Anterior cingulate cortex (tissue), 58 donors: ENCODE results near the gene C2CD2.
"Not testable (repeated sequence)": the region's sequence is repeated elsewhere in the genome, so short reads cannot be mapped to it uniquely, and the experiment has no call there.

Experiments
- DNase-seq, 58 donors: peaks; one replicate each; lab custom pipeline; 2025; lab: John Stamatoyannopoulos, UW

Gene C2CD2

DNA sequence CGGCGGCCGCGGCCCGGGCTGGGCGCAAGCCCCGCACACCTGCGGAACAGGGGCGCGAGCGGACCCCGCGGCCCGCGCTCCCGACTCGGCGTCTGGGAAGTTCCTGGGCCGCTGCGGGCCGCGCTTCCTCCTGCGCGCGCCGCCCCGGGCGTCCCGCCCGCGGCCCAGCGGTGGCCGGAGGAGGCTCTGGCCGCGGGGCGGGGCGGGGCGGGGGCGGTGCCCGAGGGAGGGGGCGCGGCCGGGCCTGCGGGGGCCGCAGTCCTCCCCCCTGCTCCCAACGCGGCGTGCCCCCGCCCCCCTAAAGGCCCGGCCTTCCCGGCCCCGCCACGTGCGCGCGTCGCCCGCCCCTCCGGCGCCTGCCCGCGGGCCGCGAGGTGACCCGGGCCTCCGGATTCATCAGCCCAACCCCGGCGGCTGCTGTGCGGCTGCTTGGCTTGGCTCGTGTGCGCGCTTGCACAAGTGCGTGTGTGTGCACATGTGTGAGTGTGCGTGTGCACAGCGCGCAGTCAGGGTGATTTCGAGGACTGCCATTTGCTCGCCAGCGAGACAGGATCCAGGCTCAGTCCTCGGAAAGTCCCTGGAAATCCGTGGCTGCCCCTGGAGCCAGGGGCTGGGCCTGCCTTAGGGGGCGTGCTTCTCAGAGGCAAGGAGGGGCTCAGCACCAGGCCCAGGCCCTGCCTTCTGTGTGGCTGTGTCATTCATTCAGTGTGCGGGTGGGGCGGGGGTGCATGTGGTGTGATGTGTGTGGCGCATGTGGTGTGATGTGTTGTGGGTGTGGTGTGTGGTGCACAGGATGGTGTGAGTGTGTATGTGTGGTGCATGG is at the start of gene C2CD2:
Gene C2CD2 (minus strand): TSS at position 188 of the 823 bp plus-strand sequence. CDS start 370 bp downstream, outside the sequence.
- peak in 22 of 58 donors; percentile 10 to 62 (median 38) for DNase-seq

DNA sequence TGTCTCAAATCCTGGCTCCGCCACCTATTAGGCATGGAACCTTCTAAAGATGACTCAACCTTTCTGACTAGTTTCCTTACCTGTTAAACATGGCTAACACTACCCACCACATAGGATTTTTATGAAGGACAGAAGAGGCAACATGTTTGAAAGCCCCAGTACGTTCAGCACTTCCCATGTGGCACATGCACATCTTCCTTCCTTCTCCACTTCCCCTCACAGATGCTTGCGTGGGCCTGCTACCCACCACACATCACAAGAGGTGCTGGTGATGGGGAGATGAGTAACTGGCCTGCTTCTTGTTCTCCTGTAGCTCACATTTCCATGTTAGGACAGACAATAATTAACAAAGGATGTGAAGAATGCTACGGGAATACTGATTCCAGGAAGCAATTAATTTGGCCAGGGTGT is 49.2 kb upstream of the C2CD2 start:
- DNase-seq = peak in 4 of 58 donors; percentile 11 to 16 (median 14)

DNA sequence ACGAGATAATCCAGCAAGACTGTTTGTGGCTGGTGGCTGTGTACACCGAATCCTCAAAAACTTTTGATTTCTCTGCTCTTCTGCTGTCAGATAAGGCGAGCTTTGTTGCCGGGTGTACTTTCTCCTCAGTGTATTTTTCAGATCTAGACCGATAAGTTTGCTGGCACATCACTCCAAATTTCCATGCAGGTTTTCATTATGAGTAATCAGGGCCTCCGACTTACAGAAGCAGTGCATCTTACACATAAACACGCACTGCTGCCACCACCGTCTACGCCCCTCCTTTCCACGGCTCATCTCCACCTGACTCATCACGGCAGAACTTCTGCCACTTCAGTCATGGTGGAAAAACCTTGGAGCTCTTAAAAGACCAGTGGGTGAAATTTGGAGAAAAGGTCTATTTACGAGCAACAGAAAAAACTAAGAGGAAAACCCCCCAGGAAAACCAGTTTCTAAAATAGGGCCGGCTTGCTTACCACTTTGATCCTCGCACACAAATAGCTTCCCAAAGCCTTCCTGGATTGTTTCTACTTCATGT is 48.7 kb upstream of the C2CD2 start:
- DNase-seq = peak in 8 of 58 donors; percentile 9 to 64 (median 24)

DNA sequence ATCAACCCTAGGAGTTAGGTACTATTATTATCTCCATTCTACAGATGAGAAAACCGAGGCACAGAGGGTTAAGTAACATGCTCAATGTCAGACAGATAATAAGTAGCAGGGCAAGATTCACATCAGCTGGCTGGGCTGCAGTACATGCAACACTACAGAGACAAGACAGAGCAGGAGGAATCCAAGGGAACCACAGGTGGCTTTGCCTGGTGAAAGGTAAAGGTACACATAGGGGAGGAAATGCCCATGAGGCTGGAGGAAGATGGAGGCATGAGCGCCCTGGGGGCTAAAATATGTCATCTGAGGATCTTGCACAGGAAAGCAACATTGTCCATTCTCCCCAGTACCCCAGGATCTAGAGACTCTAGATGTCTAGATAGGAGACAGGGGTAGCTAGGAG is 48.0 kb upstream of the C2CD2 start:
- DNase-seq = no peak

DNA sequence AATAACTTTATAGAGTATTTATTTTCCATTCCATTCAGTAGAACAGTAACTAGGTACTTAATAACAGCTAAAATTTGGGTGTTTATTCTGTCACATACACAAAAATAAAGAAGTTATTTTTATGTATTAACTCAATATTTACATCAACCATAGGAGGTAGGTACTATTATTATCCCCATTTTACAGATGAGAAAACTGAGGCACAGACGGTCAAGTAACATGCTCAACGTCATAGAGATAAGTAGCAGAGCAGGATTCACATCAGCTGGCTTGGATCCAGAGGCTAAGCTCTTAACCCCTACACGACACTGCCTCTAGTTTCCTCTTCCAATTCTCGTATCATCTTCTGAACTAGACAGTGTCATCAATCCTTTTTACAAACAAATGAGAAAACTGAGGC is 47.1 kb upstream of the C2CD2 start:
- DNase-seq = no peak

DNA sequence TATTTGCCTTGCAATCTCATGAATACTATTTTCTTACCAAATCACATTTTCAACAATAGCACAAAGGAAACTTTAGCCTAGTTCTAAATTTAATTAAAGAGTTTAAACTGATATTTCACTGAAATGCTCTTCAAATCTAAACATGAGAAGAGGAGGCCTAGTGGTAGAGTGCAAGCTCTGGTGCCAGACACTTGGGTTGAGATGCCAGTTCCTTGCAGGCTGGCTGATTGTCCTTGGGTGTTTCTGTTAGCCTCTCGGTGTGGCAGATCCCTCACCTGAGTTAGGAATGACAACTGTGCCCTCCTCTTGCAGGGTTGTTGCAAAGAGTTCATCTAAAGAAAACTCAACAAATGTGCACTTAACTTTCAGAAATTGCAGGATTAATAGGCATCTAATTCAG is 43.8 kb upstream of the C2CD2 start:
- no peak for DNase-seq

DNA sequence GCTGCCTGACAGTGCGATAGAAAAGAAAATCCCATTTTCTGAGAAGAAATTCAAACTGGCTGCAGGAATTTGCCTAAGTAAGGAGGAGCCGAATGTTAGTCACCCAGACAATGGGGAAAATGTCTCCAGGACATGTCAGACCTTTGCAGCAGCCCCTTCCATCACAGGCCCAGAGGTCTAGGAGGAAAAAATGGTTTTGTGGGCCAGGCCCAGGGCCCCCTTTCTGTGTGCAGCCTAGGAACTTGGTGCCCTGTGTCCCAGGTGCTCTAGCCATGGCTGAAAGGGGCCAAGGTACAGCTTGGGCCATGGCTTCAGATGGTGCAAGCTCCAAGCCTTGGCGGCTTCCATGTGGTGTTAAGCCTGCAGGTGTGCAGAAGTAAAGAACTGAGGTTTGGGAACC is 41.8 kb upstream of the C2CD2 start:
- no peak for DNase-seq

DNA sequence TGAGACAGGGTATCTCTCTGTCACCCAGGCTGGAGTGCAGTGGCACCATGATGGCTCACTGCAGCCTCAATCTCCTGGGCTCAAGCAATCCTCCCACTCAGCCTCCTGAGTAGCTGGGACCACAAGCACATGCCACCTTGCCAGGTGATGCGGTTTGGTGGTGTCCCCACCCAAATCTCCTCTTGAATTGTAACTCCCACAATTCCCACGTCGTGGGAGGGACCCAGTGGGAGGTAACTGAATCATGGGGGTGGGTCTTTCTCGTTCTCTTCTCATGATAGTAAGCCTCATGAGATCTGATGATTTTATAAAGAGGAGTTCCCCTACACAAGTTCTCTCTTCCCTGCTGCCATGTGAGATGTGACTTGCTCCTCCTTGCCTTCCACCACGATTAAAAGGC is 40.8 kb upstream of the C2CD2 start:
- DNase-seq = not testable (repeated sequence)

DNA sequence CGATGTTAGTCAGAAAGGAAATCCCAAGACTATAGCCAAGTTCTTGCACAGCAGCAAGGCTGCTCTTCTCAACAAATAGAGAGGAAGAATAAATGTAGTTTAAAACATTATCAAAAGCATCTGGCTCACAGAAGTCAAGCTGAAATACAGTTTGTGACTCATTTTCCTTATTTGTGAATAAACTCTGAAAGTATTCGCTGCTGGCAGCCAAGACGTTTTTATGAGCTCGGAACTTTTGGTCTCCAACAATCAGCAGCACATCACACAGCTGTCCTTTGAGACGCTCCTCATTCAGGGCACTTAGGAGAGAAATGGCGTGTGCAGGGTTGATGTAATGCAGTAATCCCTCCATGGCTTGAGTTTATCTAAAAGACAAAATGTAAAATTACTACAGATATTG is 39.9 kb upstream of the C2CD2 start:
- DNase-seq = no peak

DNA sequence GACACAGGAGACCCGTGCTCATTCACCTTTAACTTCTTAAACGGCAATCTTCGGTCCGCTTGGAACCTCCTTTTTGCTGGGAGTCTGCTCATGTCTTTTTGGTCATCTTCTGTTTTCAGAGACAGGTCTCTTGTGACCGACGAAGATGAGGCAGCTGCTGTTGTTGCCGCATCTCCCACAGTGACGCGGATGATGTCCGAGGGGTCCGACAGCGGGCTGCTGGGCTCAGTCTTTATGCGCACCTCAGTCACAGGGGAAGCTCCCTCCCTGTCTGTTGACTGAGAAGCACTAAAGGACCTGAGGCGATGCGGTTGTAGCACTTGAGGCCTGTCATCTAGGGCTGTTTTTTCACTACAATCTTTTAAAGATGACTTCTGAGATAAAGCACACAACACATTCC is 38.8 kb upstream of the C2CD2 start:
- no peak for DNase-seq

DNA sequence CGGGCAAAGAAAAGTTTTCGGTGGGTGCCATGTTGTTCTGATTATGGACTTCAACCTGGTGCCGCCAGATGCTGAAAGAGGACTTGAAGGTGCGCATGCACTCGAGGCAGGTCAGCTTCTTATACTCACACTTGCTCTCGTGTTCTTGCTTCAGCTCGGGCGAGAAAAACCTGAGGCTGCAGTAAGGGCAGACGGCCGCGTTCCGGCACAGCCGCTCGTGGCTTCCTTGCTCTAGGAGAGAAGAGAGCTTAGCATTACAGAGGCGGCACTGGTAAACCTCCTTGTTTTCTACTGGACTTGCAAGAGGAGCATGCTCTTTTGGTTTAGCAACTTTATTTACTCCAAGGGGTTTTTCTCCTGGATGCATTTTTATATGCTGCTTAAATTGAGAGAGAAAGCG is 37.8 kb upstream of the C2CD2 start:
- no peak for DNase-seq

DNA sequence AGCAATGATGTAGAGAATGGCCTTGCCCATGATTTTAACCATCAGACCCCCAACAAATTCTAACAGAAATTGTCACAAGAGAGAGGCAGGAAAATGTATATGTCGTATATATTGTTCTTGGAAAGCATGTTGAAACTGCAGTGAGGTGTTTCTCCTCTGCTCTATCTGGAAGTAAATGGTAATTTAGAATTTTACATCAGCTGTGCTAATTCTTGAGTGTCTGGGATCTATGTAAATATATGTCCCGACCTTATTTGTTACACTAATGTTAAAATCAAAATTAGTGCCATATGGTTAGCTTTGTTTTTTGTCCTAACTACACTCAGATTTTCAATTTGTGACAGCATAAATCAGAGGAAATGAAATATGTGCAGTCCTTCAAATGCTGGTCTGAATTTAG is 35.9 kb upstream of the C2CD2 start:
- no peak for DNase-seq

DNA sequence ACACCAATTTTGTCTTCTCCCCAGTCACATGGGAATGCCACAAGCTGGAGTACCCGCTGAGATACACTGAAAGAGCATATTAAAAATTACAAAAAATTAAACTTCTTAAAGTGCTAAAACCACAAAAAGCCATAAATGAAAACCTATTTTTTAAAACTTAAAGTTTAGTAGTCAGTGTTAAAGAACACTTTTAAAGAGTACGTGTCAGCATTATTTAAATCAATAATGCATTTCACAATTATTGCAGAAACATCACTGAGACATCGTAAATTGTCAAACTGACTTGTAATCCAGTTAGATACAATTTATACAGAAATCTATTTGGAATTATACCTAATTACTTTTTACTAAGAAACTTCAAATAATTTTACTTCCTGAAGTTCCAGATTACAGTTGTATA is 33.5 kb upstream of the C2CD2 start:
- DNase-seq = no peak

DNA sequence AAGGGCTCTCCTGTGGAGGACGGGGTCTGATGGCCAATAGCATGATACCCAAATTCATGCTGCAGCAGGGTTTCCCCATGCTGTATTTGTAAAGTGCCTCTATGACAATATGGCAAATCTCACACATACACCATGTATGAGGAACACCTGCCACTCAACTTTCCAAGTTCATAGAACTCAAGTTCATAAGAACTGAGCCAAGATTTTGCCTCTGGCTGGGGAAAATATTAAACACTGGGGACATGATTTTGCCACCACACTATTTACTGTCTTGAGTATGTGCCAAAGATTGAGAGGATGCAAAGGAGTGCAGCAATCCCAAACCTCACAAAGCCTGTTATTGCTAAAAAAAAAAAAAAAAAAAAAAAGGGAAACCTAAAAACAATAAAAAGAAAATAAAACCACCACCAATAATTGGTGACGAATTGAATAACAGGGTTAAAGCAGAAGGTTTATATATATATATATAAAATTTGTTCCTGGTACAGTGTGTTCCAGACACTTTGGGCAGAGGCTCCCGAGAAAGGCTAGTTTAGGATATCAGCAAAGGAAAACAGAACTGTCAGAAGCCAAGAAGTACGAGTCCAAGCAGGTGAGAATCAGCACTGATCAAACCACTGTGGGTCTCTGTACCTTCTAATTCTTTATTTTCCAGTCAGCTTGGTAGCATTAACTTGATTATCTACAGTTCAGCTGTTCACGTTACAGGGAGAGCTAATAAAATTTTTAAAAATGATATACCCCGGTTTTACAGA is 32.0 kb upstream of the C2CD2 start:
- DNase-seq = no peak

DNA sequence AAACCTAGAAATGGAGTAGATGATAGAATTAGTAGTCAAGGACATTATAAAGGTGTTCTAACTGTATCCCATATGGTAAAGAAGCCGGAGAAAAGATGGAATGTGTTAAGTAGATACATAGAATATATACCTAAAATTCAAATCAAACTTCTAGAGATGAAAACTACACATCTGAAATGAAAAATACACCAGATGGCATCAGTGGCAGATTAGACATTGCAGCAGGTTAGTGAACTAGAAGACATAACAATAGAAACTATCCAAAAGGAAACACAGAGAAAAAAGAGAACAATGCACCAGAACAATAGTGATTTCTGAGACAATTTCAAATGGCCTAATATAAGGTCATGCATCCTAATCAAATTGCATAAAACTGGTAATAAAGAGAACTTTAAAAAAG is 29.4 kb upstream of the C2CD2 start:
- no peak for DNase-seq

DNA sequence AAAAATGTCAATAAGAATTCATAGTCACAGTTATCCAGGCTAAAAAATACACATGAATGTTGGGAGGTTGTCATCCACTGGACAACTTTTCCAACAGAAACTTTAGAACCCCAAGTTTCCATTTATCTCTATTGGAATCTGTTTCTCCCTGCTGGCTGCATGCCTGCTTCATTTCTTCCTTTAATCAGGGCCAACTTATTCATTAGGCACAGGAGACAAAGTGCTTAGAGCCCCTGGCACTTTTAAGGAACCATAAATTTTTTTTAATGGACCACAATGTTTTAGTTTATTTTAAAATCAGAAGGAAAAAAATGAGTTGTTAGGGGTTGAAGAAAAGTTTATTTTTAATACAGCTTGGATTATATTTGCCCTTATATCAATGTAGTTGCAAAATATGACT is 26.7 kb upstream of the C2CD2 start:
- no peak for DNase-seq

DNA sequence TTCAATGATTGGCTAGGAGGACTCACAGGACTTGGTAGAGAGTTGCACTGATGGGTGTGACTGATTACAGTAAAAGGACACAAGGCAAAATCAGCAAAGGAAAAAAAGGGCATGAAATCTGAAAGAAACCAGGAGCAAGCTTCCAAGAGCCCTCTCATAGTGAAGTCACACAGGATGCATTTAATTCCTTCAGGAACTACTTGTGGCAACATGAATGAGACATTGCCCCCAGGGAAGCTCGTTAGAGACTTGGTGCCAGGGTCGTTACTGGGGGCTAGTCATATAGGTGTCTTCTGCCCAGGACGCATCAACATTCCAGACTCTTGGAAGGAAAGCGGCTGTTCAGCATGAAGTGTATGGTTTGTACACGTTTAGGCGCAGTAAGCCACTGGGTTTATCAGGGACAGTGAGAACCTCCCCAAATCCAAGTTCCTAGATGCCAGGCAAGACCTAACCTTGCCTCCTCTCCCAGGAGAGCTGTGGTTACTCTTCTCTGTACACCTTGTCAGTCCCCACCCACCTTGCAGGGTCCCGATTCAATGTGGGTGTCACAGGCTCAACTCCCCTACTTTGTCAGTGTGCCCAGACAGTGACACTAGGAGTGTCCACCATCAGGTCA is 26.0 kb upstream of the C2CD2 start:
- DNase-seq = no peak

DNA sequence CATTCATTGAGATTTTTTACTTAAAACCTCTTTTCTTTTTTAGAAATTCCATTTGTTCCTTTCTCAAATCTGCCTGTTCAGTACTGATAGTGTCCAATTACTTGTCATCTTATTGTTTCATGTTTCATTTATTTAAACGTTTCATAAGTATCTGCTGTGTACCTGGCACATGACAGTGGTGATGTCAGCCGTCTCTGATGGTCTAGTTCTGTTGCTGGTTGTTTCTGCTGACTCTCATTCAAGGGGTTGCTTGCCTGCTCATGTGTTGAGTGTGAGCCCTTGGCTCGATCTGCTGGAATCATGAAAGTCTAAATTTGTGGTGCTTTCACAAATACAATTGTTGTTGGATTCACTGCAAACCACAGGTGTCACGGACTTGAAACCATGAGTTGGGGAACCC is 25.5 kb upstream of the C2CD2 start:
- DNase-seq = no peak

DNA sequence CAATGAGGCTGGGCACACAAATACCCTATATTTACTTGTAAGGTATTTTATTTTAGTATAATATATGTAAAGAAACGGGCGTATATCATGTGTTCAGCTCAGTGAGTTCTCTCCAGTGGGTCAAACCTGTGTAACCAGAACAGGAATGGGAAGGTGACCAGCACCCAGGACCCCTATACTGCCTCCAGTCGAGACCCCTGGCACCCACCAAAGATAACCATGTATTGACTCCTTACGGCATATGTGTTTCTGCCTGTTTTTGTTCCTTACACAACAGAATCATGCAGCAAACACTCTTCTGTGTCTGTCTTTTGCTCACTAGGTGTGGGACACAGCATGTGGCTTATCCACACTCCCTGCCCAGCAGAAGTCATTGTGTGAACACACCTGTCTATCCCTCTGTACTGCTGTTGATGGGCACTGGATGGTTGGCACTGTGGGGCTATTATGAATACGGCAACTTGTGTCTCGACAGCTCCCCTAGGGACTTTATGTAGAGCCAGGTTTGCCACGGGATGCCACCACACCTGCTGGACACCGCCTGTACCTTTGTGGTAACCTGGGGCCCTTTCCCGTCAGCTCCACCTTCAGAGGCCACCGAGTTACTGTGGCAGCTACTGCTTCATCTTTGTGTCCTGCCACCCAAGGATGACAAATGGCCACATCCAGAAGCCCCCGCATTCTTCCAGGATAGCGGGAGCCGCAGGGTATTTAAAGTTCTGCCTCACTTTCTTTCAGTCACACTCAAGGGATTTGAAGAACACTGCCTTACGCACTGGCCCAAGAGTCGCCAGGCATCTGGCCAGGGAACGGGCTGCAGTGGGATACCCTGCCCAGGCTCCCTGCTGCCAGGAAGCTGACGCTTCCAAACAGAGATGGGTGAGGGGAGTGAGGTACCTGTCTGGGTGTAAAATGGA is 23.5 kb upstream of the C2CD2 start:
- DNase-seq = no peak

DNA sequence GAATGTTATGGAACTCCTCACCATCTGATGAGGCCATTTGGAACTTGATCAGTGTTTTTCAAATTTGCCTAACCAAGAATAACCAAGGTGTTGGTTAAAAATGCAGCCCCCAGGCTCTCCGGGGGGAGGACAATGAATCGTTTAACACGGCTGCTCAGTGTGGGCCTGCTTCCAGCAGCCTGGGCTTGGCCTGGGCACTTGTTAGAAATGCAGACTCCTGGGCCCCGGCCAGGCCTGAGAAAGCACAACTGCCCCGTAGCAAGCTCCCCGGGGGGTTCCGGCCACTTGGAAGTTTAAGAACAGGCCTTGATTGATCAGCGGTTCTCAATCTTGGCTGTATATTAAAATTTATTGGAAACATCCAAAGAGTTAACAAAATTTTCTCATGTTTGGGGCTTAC is 22.8 kb upstream of the C2CD2 start:
- no peak for DNase-seq
